Measurements from ENCODE around the gene METRNL.

The METRNL gene

GRCh38 chr17:83067718-83068261 lies 11.6 kb upstream of the METRNL start:
- DNase-seq, result no peak

GRCh38 chr17:83068641-83069570 lies 10.5 kb upstream of the METRNL start:
- DNase-seq, result peak; percentile 36

- DNase-seq, result no peak
Measured at GRCh38 chr17:83069571-83069906, 9.9 kb upstream of the METRNL start.

GRCh38 chr17:83069931-83070742 lies 9.3 kb upstream of the METRNL start:
- no peak for DNase-seq

- DNase-seq, result no peak
Measured at GRCh38 chr17:83070800-83071341, 8.5 kb upstream of the METRNL start.

GRCh38 chr17:83071365-83071764 lies 8.0 kb upstream of the METRNL start:
- DNase-seq, result no peak

- DNase-seq, result peak; percentile 33
Measured at GRCh38 chr17:83071966-83072562, 7.3 kb upstream of the METRNL start.

GRCh38 chr17:83072600-83073358 lies 6.6 kb upstream of the METRNL start:
- no peak for DNase-seq

- DNase-seq, result no peak
Measured at GRCh38 chr17:83073389-83074063, 5.9 kb upstream of the METRNL start.

- no peak for DNase-seq
Measured at GRCh38 chr17:83074486-83075223, 4.8 kb upstream of the METRNL start.

- DNase-seq, result no peak
Measured at GRCh38 chr17:83075270-83075880, 4.0 kb upstream of the METRNL start.

GRCh38 chr17:83076938-83077337 lies 2.5 kb upstream of the METRNL start:
- DNase-seq, result no peak

- no peak for DNase-seq
Measured at GRCh38 chr17:83077411-83077810, 2.0 kb upstream of the METRNL start.

- no peak for DNase-seq
Measured at GRCh38 chr17:83077939-83078338, 1.5 kb upstream of the METRNL start.

GRCh38 chr17:83078378-83079351 lies 744 bp upstream of the METRNL start:
- DNase-seq, result no peak

- DNase-seq, result no peak
Measured at GRCh38 chr17:83079766-83080578, 563 bp downstream of the METRNL start.

GRCh38 chr17:83080579-83080857 lies 1.1 kb downstream of the METRNL start:
- no peak for DNase-seq

GRCh38 chr17:83080858-83081683 lies 1.7 kb downstream of the METRNL start:
- DNase-seq, result peak; percentile 55

All from CD4-positive, alpha-beta T cell treated with Interleukin-17A for 1 hour (primary cell).